HUES64 (cell line): ENCODE measurements around the gene LITAF.
"Not testable (repeated sequence)": the region's sequence is repeated elsewhere in the genome, so short reads cannot be mapped to it uniquely, and the experiment has no call there.

ENCODE experiments used
- H3K27ac ChIP-seq: 2 replicates; pipeline ENCODE4 v1.7.0; 2013; ENCODE audit warnings: low read depth, low read length, inconsistent platforms
- H3K27me3 ChIP-seq: 2 replicates; pipeline ENCODE4 v1.6.1; 2013; ENCODE audit warnings: mild to moderate bottlenecking, low read length; ENCODE audit not compliant: insufficient read depth
- H3K36me3 ChIP-seq: 2 replicates; pipeline ENCODE4 v1.6.1; 2013; ENCODE audit warnings: mild to moderate bottlenecking, low read length; ENCODE audit not compliant: insufficient read depth
- H3K4me1 ChIP-seq: 2 replicates; pipeline ENCODE4 v1.6.1; 2013; ENCODE audit warnings: mild to moderate bottlenecking, low read length, moderate library complexity; ENCODE audit not compliant: insufficient read depth
- H3K4me3 ChIP-seq: 2 replicates; pipeline ENCODE4 v1.5.1; 2013; ENCODE audit warnings: mild to moderate bottlenecking, low read length, moderate library complexity
- H3K9ac ChIP-seq: 2 replicates; pipeline ENCODE4 v1.6.1; 2013; ENCODE audit warnings: mild to moderate bottlenecking, low read depth, low read length
- H3K9me3 ChIP-seq: 2 replicates; pipeline ENCODE4 v1.6.1; 2013; ENCODE audit warnings: low read depth, low read length; ENCODE audit not compliant: insufficient read depth
- WGBS: fragments of 150-250, 120-280 bp; methylation state at CpG from one replicate; pipeline ENCODE4 v1.1.7; 2013; ENCODE audit warnings: missing lambda C conversion rate; 5-methylcytosine and 5-hydroxymethylcytosine counted together

The LITAF gene

GRCh38 chr16:11528053-11528452, 58.7 kb downstream of the LITAF start:
- 93% methylated on average over 11 of the region's 11 CpGs for WGBS
- Histone ChIP-seq H3K27me3 (no peaks in the 10 kb centered on the region), H3K9ac (no peak overlapping the region), H3K4me1 (peaks cover 3% of the 10 kb centered on the region; the same call in 1 of the 2 replicates), H3K27ac (no peak overlapping the region), H3K9me3 (no peaks in the 10 kb centered on the region), H3K36me3 (no peaks in the 10 kb centered on the region), H3K4me3 (no peak overlapping the region)

DNA sequence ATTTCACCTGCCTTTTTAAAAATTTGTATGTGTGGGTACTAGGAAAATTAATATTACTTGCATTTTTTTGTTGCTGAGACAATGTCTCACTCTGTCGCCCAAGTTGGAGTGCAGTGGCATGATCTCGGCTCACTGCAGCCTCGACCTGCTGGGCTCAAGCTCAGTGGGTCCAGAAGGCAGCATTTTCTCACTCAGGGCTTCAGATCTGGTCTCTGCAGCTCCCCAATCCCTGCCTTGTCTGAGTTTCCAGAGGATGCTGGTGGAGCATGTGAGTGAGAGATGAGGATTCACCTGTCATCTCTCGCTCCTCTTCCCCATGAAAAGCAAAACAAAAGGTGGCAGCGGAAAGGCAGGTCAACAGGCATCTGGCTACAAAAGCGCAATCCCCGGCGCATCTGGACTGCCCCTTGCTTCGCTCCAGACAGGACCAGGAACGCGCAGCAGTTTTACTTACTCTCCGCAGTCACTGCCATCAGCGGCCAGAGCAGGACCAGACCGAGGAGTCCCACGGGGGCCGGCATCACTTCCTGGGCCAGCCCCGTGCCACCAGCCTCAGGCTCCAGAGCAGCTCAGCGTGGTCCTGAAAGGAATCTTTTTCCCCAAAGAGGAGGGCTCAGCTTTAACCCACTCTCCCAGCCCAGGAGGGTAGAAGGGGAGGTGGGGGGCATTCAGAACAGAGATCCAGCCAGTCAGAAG, 59.9 kb downstream of the LITAF start:
- no peaks in the 10 kb centered on the region for H3K36me3 ChIP-seq
- H3K27me3 ChIP-seq: no peaks in the 10 kb centered on the region
- peaks cover 8% of the 10 kb centered on the region; the same call in 1 of the 2 replicates for H3K4me1 ChIP-seq
- no peaks in the 10 kb centered on the region for H3K9me3 ChIP-seq
- WGBS: 68% methylated on average over 18 of the region's 18 CpGs
- no peak overlapping the region for H3K4me3 ChIP-seq
- peak overlapping the region; percentile 30; the same call in 1 of the 2 replicates for H3K27ac ChIP-seq
- no peak overlapping the region for H3K9ac ChIP-seq

DNA sequence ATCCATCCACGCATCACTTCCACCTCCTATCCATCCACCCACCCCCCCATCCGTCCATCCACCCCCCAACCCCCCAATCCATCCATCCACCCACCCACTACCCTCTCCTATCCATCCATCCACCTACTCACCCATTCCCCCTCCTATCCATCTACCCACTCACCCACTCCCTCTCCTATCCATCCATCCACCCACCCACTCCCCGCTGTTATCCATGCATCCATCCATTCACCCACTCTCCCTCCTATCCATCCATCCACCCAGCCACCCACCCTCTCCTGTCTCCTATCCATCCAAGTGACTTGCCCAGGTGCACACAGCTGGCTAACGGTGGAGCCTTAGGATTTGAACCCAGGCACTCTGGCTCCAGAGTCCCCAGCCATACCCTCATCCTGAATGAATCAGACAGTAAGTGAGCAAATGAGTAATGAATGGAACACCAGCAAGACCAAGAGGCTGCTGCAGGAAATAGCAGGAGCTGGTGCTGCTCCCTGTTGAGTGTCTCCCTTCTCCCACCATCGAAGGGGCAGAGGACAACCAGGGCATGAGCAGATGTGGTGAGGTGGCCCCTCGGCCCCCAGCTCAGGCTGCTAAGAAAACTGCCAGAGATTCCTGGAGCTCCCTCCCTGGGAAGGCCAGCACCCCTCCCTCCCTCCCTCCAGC, 62.5 kb downstream of the LITAF start:
- Histone ChIP-seq H3K9ac (no peak overlapping the region), H3K9me3 (no peaks in the 10 kb centered on the region), H3K4me3 (no peak overlapping the region), H3K4me1 (peaks cover 8% of the 10 kb centered on the region; the same call in 1 of the 2 replicates), H3K27me3 (no peaks in the 10 kb centered on the region), H3K27ac (no peak overlapping the region), H3K36me3 (no peaks in the 10 kb centered on the region)
- 96% methylated on average over 5 of the region's 6 CpGs for WGBS

DNA sequence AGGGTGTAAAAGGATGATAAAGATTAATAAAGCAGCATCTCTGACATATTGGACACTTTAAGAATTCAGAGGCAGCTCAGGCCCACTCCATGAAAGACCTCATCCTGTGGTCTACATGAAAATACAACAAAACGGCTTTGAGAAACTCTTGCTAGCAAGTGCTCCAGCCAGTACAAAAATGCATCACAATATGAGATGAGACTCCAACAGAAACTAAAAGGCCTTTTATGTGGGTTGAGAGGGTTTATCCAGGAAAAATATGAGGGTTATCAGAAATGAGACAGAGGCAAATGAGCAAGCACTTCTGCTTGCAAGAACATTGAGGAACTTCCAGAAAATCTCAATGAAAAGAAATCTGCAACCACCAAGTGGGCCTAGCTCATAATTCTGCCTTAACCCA, 65.7 kb downstream of the LITAF start:
- Histone ChIP-seq H3K27me3 (no peaks in the 10 kb centered on the region), H3K27ac (no peak overlapping the region), H3K4me3 (no peak overlapping the region), H3K4me1 (peaks cover 13% of the 10 kb centered on the region), H3K9ac (no peak overlapping the region), H3K36me3 (no peaks in the 10 kb centered on the region), H3K9me3 (no peaks in the 10 kb centered on the region)
- WGBS: 94% methylated on average over 1 of the region's 1 CpG

- H3K4me1 ChIP-seq: peaks cover 13% of the 10 kb centered on the region
- H3K4me3 ChIP-seq: no peak overlapping the region
- H3K36me3 ChIP-seq: no peaks in the 10 kb centered on the region
- no peak overlapping the region for H3K9ac ChIP-seq
- no peaks in the 10 kb centered on the region for H3K27me3 ChIP-seq
- no peaks in the 10 kb centered on the region for H3K9me3 ChIP-seq
- no peak overlapping the region for H3K27ac ChIP-seq
- 91% methylated on average over 9 of the region's 10 CpGs for WGBS
These were observed 66.3 kb downstream of the LITAF start for GRCh38 chr16:11520442-11520841.

GRCh38 chr16:11517961-11518360, 68.8 kb downstream of the LITAF start:
- no peaks in the 10 kb centered on the region for H3K9me3 ChIP-seq
- H3K27me3 ChIP-seq: no peaks in the 10 kb centered on the region
- H3K4me3 ChIP-seq: no peak overlapping the region
- no peak overlapping the region for H3K9ac ChIP-seq
- peak overlapping the region; percentile 49; the same call in 1 of the 2 replicates for H3K27ac ChIP-seq
- 71% methylated on average over 5 of the region's 5 CpGs for WGBS
- H3K36me3 ChIP-seq: no peaks in the 10 kb centered on the region
- H3K4me1 ChIP-seq: peaks cover 9% of the 10 kb centered on the region

DNA sequence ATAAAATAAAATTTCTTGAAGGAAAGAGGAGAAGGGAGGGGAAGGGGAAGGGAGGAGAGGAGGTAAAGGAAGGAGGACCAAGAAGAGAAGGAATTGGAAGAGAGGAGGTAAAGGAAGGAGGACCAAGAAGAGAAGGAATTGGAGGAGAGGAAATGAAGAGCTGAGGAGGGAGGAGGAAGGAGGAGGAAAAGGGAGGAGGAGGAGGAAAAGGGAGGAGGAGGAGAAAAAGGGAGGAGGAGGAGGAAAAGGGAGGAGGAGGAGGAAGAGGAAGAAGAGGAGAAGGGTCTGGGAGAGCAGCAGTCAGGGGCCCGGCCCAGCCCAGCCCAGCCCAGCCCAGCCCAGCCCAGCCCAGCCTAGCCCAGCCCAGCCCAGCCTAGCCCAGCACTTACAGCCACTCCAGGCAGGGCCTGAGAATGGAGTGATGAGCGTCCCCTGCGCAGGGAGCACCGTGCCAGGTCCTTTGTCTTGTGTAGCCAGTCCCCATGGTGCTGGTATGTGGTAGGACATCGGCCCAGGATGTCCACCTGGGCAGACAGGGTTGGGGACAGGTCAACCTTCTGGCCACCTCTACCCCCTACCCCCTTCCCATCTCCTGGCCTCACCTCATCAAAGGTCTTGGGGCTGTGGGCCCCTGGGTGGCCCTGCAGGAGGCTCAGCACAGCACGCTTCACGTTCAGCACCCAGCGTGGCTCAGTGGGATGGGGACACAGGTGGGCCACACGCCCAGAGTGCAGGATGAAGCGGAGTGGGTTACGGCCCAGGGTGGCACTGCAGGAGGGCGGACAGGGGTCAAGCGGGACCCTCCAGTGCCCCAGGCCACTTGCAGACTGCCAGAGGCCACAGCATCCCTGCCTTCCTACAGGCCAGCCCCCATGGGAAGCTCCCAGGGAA, 70.9 kb downstream of the LITAF start:
- H3K9ac ChIP-seq: no peak overlapping the region
- WGBS: 82% methylated on average over 13 of the region's 13 CpGs
- no peaks in the 10 kb centered on the region for H3K27me3 ChIP-seq
- no peak overlapping the region for H3K4me3 ChIP-seq
- no peak overlapping the region for H3K27ac ChIP-seq
- H3K9me3 ChIP-seq: no peaks in the 10 kb centered on the region
- peaks cover 6% of the 10 kb centered on the region for H3K4me1 ChIP-seq
- H3K36me3 ChIP-seq: no peaks in the 10 kb centered on the region

GRCh38 chr16:11514283-11514682, 72.4 kb downstream of the LITAF start:
- H3K9me3 ChIP-seq: no peaks in the 10 kb centered on the region
- H3K9ac ChIP-seq: no peak overlapping the region
- H3K4me3 ChIP-seq: no peak overlapping the region
- H3K36me3 ChIP-seq: no peaks in the 10 kb centered on the region
- WGBS: 88% methylated on average over 14 of the region's 14 CpGs
- no peak overlapping the region for H3K27ac ChIP-seq
- peaks cover 6% of the 10 kb centered on the region for H3K4me1 ChIP-seq
- no peaks in the 10 kb centered on the region for H3K27me3 ChIP-seq

DNA sequence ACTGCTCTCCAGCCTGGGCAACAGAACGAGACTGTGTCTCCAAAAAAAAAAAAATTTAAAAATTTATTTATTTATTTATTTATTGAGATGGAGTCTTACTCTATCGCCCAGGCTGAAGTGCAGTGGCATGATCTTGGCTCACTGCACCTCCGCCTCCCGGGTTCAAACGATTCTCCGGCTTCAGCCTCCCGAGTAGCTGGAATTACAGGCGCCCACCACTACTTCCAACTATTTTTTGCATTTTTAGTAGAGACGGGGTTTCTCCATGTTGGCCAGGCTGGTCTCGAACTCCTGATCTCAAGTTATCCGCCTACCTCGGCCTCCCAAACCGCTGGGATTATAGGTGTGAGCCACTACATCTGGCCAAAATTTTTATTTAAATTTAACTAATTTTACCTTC, 73.4 kb downstream of the LITAF start:
- not testable (repeated sequence) for H3K4me3 ChIP-seq, H3K9ac ChIP-seq, H3K36me3 ChIP-seq, H3K27ac ChIP-seq, H3K4me1 ChIP-seq, H3K27me3 ChIP-seq, H3K9me3 ChIP-seq
- 93% methylated on average over 12 of the region's 13 CpGs for WGBS

DNA sequence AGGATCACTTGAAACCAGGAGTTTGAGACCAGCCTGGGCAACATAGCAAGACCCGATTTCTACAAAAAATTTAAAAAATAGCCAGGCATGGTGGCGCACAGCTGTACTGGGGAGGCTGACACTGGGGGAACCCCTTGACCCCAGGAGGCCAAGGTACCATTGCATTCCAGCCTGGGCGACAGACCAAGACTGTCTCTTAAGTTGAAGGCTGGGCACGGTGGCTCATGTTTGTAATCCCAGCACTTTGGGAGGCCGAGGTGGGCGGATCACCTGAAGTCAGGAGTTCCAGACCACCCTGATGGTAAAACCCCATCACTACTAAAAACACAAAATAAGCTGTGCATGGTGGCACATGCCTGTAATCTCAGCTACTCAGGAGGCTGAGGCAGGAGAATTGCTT, 74.9 kb downstream of the LITAF start:
- no peaks in the 10 kb centered on the region for H3K9me3 ChIP-seq

DNA sequence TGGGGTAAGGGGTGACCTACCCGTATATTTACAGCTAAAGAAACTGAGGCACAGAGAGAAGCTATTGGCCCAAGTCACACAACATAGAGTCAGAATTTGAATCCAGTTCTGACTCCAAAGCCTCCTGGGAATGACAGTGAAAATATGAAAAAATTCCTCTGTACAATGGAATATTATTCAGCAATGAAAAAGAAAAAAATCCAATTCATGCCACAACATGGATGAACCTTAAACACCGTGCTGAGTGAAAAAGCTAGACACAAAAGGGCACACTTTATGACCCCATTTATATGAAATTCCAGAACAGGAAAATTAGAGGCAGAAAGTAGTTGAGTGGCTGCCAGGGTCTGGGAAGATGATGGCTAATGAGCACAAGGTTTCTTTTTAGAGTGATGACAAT, 75.4 kb downstream of the LITAF start:
- H3K4me1 ChIP-seq: no peaks in the 10 kb centered on the region
- no peaks in the 10 kb centered on the region for H3K9me3 ChIP-seq
- H3K4me3 ChIP-seq: no peak overlapping the region
- H3K27me3 ChIP-seq: no peaks in the 10 kb centered on the region
- H3K9ac ChIP-seq: no peak overlapping the region
- no peak overlapping the region for H3K27ac ChIP-seq
- WGBS: 94% methylated on average over 2 of the region's 2 CpGs
- no peaks in the 10 kb centered on the region for H3K36me3 ChIP-seq

More for the DNA sequence above, 74.9 kb downstream of the LITAF start:
- Histone ChIP-seq H3K4me3 (no peak overlapping the region), H3K27me3 (no peaks in the 10 kb centered on the region), H3K36me3 (no peaks in the 10 kb centered on the region), H3K27ac (no peak overlapping the region), H3K9ac (no peak overlapping the region), H3K4me1 (no peaks in the 10 kb centered on the region)
- WGBS: 87% methylated on average over 6 of the region's 6 CpGs
